ENCODE data around the gene OSBPL5. TPM values are rescaled to one million over a fixed set of nuclear protein-coding genes. Genes with fewer than 3 reads are reported as not detected.

The OSBPL5 gene
- total and polyA plus RNA-seq, 11 donors, result 10.1 to 27.7 (median 16.4) TPM

- intact Hi-C loops (cut with DNase I), result no loop called here
- H3K36me3 ChIP-seq, result no peaks in the 10 kb centered on the region
- peaks cover 0 to 5% (median under 1%) of the 10 kb centered on the region in 12 donors for H3K9me3 ChIP-seq
- no peak overlapping the region for H3K27ac ChIP-seq
- H3K4me3 ChIP-seq, result no peak overlapping the region
- 90 to 96% (median 92%) methylated on average over 9 to 12 of the region's 12 CpGs for WGBS, 4 donors
- ATAC-seq (no peak), DNase-seq (peak in 2 of 5 donors; percentile 15 to 19)
- TF ChIP-seq, protein P1, sequence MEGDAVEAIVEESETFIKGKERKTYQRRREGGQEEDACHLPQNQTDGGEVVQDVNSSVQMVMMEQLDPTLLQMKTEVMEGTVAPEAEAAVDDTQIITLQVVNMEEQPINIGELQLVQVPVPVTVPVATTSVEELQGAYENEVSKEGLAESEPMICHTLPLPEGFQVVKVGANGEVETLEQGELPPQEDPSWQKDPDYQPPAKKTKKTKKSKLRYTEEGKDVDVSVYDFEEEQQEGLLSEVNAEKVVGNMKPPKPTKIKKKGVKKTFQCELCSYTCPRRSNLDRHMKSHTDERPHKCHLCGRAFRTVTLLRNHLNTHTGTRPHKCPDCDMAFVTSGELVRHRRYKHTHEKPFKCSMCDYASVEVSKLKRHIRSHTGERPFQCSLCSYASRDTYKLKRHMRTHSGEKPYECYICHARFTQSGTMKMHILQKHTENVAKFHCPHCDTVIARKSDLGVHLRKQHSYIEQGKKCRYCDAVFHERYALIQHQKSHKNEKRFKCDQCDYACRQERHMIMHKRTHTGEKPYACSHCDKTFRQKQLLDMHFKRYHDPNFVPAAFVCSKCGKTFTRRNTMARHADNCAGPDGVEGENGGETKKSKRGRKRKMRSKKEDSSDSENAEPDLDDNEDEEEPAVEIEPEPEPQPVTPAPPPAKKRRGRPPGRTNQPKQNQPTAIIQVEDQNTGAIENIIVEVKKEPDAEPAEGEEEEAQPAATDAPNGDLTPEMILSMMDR (IDR thresholded peaks at IDR 0.05), result no peak
- TF ChIP-seq POLR2A (IDR thresholded peaks at IDR 0.05), result no peak
- H3K4me1 ChIP-seq, result no peaks in the 10 kb centered on the region
- H3K27me3 ChIP-seq, result no peaks in the 10 kb centered on the region
Observed at GRCh38 chr11:3181725-3182461, 16.8 kb upstream of the OSBPL5 start.

GRCh38 chr11:3180869-3181268, 15.8 kb upstream of the OSBPL5 start:
- Histone ChIP-seq H3K27ac (no peak overlapping the region), H3K27me3 (no peaks in the 10 kb centered on the region), H3K4me3 (no peak overlapping the region), H3K9me3 (peaks cover 0 to 16% (median 8%) of the 10 kb centered on the region in 12 donors), H3K4me1 (no peaks in the 10 kb centered on the region), H3K36me3 (no peaks in the 10 kb centered on the region)
- 73 to 88% (median 78%) methylated on average over 5 of the region's 5 CpGs for WGBS, 4 donors
- no peak for TF ChIP-seq POLR2A (IDR thresholded peaks at IDR 0.05)
- TF ChIP-seq, protein P1 (IDR thresholded peaks at IDR 0.05), result no peak
- ATAC-seq (no peak), DNase-seq (peak in 1 of 5 donors; percentile 11)
- intact Hi-C loops (cut with DNase I), result no loop called here

- no peak overlapping the region for H3K4me3 ChIP-seq
- DNase-seq (no peak), ATAC-seq (no peak)
- intact Hi-C loops (cut with DNase I), result no loop called here
- no peak overlapping the region for H3K27ac ChIP-seq
- H3K36me3 ChIP-seq, result no peaks in the 10 kb centered on the region
- 62 to 71% (median 64%) methylated on average over 2 of the region's 2 CpGs for WGBS, 4 donors
- H3K27me3 ChIP-seq, result no peaks in the 10 kb centered on the region
- peaks cover 0 to 16% (median 8%) of the 10 kb centered on the region in 12 donors for H3K9me3 ChIP-seq
- no peak for TF ChIP-seq POLR2A (IDR thresholded peaks at IDR 0.05)
- TF ChIP-seq, protein P1 (IDR thresholded peaks at IDR 0.05), result no peak
- H3K4me1 ChIP-seq, result no peaks in the 10 kb centered on the region
Observed at GRCh38 chr11:3178349-3178748, 13.2 kb upstream of the OSBPL5 start.

- TF ChIP-seq POLR2A (IDR thresholded peaks at IDR 0.05), result no peak
- TF ChIP-seq, protein P1 (IDR thresholded peaks at IDR 0.05), result no peak
Observed at GRCh38 chr11:3177931-3178330, 12.8 kb upstream of the OSBPL5 start.

More at GRCh38 chr11:3177931-3178330, 12.8 kb upstream of the OSBPL5 start:
- H3K9me3 ChIP-seq, result peaks cover 0 to 16% (median 8%) of the 10 kb centered on the region in 12 donors
- 73 to 86% (median 77%) methylated on average over 2 of the region's 2 CpGs for WGBS, 4 donors
- no peak overlapping the region for H3K4me3 ChIP-seq
- H3K4me1 ChIP-seq, result no peaks in the 10 kb centered on the region
- DNase-seq (no peak), ATAC-seq (no peak)
- H3K36me3 ChIP-seq, result no peaks in the 10 kb centered on the region
- intact Hi-C loops (cut with DNase I), result no loop called here
- H3K27me3 ChIP-seq, result no peaks in the 10 kb centered on the region
- H3K27ac ChIP-seq, result no peak overlapping the region

All from heart left ventricle (tissue), 16 donors.